GM13976 (cell line): Measurements from ENCODE around the gene PEX7.

ENCODE experiments used
- DNase-seq: peaks from one replicate; pipeline ENCODE4 v3.0.0; 2012; ENCODE audit warnings: low spot score
- in situ Hi-C: fragments of 300-500 bp; cut with MboI; formaldehyde crosslinking; loops from one replicate; pipeline ENCODE4 v1.12.0; 2022; ENCODE audit warnings: low sequenced_read_pairs, mixed read lengths, inconsistent platforms; ENCODE audit not compliant: unreplicated experiment
- TF ChIP-seq, protein P1 (sequence below): IDR thresholded peaks from 2 replicates; pipeline ENCODE4 v1.5.1; 2012; ENCODE audit warnings: borderline replicate concordance, mild to moderate bottlenecking; ENCODE audit not compliant: insufficient read depth; ENCODE audit errors: extremely low read depth, missing control alignments, control extremely low read depth

Gene PEX7

DNA sequence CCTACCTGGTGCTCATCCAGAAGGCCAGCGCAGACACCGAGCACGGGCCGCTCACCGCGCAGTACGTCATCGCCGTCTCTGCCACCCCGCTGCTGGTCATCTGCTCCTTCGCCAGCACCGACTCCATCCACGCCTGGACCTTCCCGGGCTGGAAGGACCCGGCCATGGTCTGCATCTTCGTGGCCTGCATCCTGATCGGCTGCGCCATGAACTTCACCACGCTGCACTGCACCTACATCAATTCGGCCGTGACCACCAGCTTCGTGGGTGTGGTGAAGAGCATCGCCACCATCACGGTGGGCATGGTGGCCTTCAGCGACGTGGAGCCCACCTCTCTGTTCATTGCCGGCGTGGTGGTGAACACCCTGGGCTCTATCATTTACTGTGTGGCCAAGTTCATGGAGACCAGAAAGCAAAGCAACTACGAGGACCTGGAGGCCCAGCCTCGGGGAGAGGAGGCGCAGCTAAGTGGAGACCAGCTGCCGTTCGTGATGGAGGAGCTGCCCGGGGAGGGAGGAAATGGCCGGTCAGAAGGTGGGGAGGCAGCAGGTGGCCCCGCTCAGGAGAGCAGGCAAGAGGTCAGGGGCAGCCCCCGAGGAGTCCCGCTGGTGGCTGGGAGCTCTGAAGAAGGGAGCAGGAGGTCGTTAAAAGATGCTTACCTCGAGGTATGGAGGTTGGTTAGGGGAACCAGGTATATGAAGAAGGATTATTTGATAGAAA is 101.7 kb downstream of the PEX7 start:
- TF ChIP-seq, protein P1, sequence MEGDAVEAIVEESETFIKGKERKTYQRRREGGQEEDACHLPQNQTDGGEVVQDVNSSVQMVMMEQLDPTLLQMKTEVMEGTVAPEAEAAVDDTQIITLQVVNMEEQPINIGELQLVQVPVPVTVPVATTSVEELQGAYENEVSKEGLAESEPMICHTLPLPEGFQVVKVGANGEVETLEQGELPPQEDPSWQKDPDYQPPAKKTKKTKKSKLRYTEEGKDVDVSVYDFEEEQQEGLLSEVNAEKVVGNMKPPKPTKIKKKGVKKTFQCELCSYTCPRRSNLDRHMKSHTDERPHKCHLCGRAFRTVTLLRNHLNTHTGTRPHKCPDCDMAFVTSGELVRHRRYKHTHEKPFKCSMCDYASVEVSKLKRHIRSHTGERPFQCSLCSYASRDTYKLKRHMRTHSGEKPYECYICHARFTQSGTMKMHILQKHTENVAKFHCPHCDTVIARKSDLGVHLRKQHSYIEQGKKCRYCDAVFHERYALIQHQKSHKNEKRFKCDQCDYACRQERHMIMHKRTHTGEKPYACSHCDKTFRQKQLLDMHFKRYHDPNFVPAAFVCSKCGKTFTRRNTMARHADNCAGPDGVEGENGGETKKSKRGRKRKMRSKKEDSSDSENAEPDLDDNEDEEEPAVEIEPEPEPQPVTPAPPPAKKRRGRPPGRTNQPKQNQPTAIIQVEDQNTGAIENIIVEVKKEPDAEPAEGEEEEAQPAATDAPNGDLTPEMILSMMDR = no peak
- no peak for DNase-seq
- in situ Hi-C loops = no loop called here

DNA sequence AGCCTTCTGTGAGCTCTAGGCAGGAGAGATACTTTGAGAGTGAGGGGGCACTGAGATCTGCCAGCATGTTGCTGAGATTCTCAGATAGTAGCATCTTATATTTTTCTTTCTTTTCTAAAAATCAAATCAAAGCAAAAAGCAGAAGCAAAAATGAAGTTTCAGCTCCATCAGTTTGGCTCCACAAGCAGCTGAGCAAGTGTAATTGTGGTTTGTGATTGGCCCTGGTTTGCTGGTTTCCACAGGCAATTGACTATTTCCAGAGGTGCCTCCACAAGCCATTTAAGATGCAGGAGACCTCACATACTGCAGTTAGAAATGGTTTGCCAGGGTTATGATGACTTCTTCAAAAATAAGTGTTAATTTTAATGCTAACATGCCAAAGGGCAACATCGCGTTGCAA is 104.0 kb downstream of the PEX7 start:
- in situ Hi-C loops = no loop called here
- no peak for DNase-seq
- TF ChIP-seq, protein P1 = no peak

- peak; percentile 61 for DNase-seq
- in situ Hi-C loops = no loop called here
- TF ChIP-seq, protein P1 = peak; percentile 35
Observed at GRCh38 chr6:136927292-136927691, 104.9 kb downstream of the PEX7 start.

DNA sequence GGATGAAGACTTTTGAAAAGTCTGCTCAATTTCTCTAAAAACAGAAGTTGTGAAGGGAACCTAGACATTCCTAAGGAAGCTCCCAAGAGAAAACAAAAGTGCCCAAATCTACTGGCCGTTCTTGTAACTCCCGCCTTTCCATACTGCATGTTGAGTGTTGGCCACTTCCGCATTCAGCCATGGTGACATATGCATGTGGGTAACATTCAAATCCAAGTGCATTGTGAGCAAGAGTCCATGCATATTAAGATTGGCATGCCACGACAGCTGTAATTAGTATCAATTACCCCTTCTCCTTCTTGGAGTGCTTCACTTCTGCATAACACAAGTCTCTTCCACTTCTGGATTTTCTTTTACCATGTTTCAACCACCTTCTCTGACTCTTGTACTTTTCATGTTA is 108.1 kb downstream of the PEX7 start:
- in situ Hi-C loops = no loop called here
- TF ChIP-seq, protein P1 = no peak
- DNase-seq = no peak

GRCh38 chr6:136932599-136932998 is 110.2 kb downstream of the PEX7 start:
- DNase-seq = no peak
- in situ Hi-C loops = no loop called here
- TF ChIP-seq, protein P1 = no peak

- in situ Hi-C loops = no loop called here
- TF ChIP-seq, protein P1 = no peak
- no peak for DNase-seq
Observed at GRCh38 chr6:136945072-136945471, 122.7 kb downstream of the PEX7 start.
